ENCODE results near the gene GPD2. TPM values are rescaled to one million over a fixed set of nuclear protein-coding genes. Genes with fewer than 3 reads are reported as not detected.

The GPD2 gene
- total and polyA plus RNA-seq, 2 of the 4 experiments (the other 2 are of a cell fraction): 20.4 to 100 TPM

GRCh38 chr2:156574112-156574511 is 137.9 kb downstream of the GPD2 start:
- intact Hi-C loops (cut with micrococcal nuclease) (no loop called here), dilution Hi-C loops (cut with HindIII; ENCODE audit: low sequenced_read_pairs, unreplicated experiment) (no loop called here), in situ Hi-C loops (cut with MboI; ENCODE audit: low sequenced_read_pairs) (no loop called here)
- no peak for ATAC-seq (ENCODE audit: low read depth)
- Histone ChIP-seq H2BK20ac (ENCODE audit: low read depth, low read length) (no peak overlapping the region), H2AK5ac (ENCODE audit: low read depth, low read length) (no peak overlapping the region), H3K9me3 (ENCODE audit: control insufficient read depth, insufficient read depth, low read length) (no peaks in the 10 kb centered on the region), H2BK5ac (ENCODE audit: low read depth, low read length, poor library complexity, severe bottlenecking) (no peak overlapping the region), H3K9me1 (ENCODE audit: insufficient read depth, low read length) (no peaks in the 10 kb centered on the region), H3K18ac (ENCODE audit: low read depth, low read length) (no peak overlapping the region), H3K23ac (ENCODE audit: low read depth, low read length) (no peak overlapping the region), H2AFZ (replicated peaks; ENCODE audit: low read length, poor library complexity) (no peak overlapping the region), H4K91ac (ENCODE audit: insufficient read depth, low read depth, low read length) (no peak overlapping the region), H3K79me1 (ENCODE audit: low read depth in 1 of 2, low read length in 2 of 2) (no peaks in the 10 kb centered on the region), H3K4me3 (ENCODE audit: insufficient read depth, low read depth, low read length) (no peak overlapping the region), H3K27ac (ENCODE audit: insufficient read depth, low read length) (no peak overlapping the region), H2BK120ac (ENCODE audit: low read depth, low read length) (no peak overlapping the region), H3K4me1 (ENCODE audit: control insufficient read depth, insufficient read depth, low read length) (no peaks in the 10 kb centered on the region), H3K14ac (replicated peaks; ENCODE audit: low read depth, low read length) (no peak overlapping the region), H2AK9ac (replicated peaks; ENCODE audit: low read depth, low read length, poor library complexity) (no peak overlapping the region), H4K5ac (ENCODE audit: low read depth, low read length) (no peak overlapping the region), H4K20me1 (ENCODE audit: insufficient read depth, low read length) (no peaks in the 10 kb centered on the region), H2BK15ac (ENCODE audit: low read depth, low read length) (no peak overlapping the region), H3K4ac (ENCODE audit: low read depth, low read length) (no peak overlapping the region), H3K4me2 (ENCODE audit: low read depth, low read length) (no peak overlapping the region), H3K56ac (ENCODE audit: extremely low read depth, insufficient read depth, low read length) (no peak overlapping the region), H3K9ac (ENCODE audit: low read depth, low read length) (no peak overlapping the region), H4K8ac (ENCODE audit: low read depth in 2 of 2, low read length in 2 of 2) (no peak overlapping the region), H3K36me3 (ENCODE audit: control insufficient read depth, insufficient read depth, low read length) (peaks cover 3% of the 10 kb centered on the region), H3K27me3 (ENCODE audit: control insufficient read depth, insufficient read depth, low read length) (no peaks in the 10 kb centered on the region)
- BruUV-seq (replicated peaks): no TSS peak
- CTCF ChIA-PET: interaction anchor here (1.1 to 1.2 kb wide), 2 partner anchors 10 to 13 kb away, joined by 3 to 4 read pairs; no protein-coding TSS in a partner anchor
- POLR2A ChIA-PET (ENCODE audit: unreplicated experiment): no interaction called here
- TF ChIP-seq SMC3 (IDR thresholded peaks at IDR 0.05; ENCODE audit: low read depth, low read length) (no peak), USF2 (IDR thresholded peaks at IDR 0.05; ENCODE audit: low read depth, low read length) (no peak), CEBPB (IDR thresholded peaks at IDR 0.05; ENCODE audit: low read depth, low read length) (no peak), CHD1 (IDR thresholded peaks at IDR 0.05; ENCODE audit: low read depth, low read length) (no peak), RAD21 (IDR thresholded peaks at IDR 0.05; ENCODE audit: low read length) (no peak), MAZ (IDR thresholded peaks at IDR 0.05; ENCODE audit: borderline replicate concordance, low read depth, low read length) (no peak), BHLHE40 (IDR thresholded peaks at IDR 0.05; ENCODE audit: low read depth, low read length) (no peak), ELK1 (IDR thresholded peaks at IDR 0.05; ENCODE audit: borderline replicate concordance, low read depth, low read length) (no peak)
- DNase-seq: no peak

All from IMR-90 (cell line).